PC-9 (cell line): ENCODE results near the gene ZNF524.

ENCODE experiments used
- EZH2 ChIP-seq: fragments of 200-600 bp; sonication (generic); IDR thresholded peaks from 2 replicates; pipeline ENCODE4 v1.8.0; 2017; ENCODE audit warnings: antibody characterized with exemption, low read depth
- TF ChIP-seq, protein P1 (sequence below): fragments of 200-600 bp; sonication (generic); conservative IDR thresholded peaks from 2 replicates; pipeline ENCODE4 v1.6.1; 2017; ENCODE audit warnings: mixed run types, antibody characterized with exemption, mild to moderate bottlenecking, moderate library complexity

DNA sequence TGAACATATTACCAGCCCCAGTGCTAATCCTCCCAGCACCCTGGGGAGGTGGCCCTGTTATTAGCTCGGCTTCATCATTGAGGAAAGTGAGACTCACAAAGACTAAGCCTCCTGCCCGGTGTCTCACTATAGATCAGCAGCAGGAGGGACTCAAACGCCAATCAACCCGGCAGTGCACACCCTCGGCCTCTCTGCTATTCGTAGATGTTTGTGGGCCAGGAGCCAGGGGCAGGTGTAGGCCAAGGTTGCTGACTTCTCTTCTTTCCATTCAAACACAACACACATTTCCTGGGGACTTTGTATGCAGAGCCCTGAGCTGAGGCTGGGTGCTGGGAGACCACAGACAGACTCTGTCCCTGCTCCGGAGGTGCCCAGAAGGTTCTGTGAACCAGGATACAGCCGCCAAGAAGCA is 45.3 kb upstream of the ZNF524 start:
- TF ChIP-seq, protein P1, sequence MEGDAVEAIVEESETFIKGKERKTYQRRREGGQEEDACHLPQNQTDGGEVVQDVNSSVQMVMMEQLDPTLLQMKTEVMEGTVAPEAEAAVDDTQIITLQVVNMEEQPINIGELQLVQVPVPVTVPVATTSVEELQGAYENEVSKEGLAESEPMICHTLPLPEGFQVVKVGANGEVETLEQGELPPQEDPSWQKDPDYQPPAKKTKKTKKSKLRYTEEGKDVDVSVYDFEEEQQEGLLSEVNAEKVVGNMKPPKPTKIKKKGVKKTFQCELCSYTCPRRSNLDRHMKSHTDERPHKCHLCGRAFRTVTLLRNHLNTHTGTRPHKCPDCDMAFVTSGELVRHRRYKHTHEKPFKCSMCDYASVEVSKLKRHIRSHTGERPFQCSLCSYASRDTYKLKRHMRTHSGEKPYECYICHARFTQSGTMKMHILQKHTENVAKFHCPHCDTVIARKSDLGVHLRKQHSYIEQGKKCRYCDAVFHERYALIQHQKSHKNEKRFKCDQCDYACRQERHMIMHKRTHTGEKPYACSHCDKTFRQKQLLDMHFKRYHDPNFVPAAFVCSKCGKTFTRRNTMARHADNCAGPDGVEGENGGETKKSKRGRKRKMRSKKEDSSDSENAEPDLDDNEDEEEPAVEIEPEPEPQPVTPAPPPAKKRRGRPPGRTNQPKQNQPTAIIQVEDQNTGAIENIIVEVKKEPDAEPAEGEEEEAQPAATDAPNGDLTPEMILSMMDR, result no peak
- TF ChIP-seq EZH2, result no peak
